K562 (cell line): ENCODE results near the gene SLC7A10. TPM values are rescaled to one million over a fixed set of nuclear protein-coding genes. Genes with fewer than 3 reads are reported as not detected.
A peak's percentile ranks its signal among the peaks of the same experiment; 100 is the strongest.

Source experiments
- ATAC-seq: fragments of 200-7000 bp; cut with Tn5 transposase; 3 replicates; pipeline ENCODE4 v1.9.1; 2020; ENCODE audit warnings: moderate library complexity
- BruUV-seq: library from RNA; stranded (reverse); fragments of 400-500 nt; replicated peaks from 2 replicates; lab custom pipeline; 2021; lab: Mats Ljungman, UMichigan
- CTCF ChIA-PET: fragments of 300-600 bp; formaldehyde crosslinking; extraction: SDS; loops from one replicate; lab custom pipeline; 2021; ENCODE audit warnings: low intra/inter-chr PET ratio; lab: Yijun Ruan, JAX
- POLR2A ChIA-PET: fragments of 300-600, 350-650 bp; sonication (Branson Sonifier 250); formaldehyde crosslinking; extraction: SDS; loops from one replicate; lab custom pipeline; 2021; ENCODE audit warnings: antibody characterized with exemption, inconsistent platforms; lab: Yijun Ruan, JAX
- DNase-seq, 4 experiments: peaks; one replicate each; pipeline versions ENCODE4 v3.0.0 to v3.0.0-alpha.2; 2011 to 2018; ENCODE audit warnings: low spot score in 3 of 4, mixed read lengths in 3 of 4; ENCODE audit errors: extremely low read depth in 1 of 4
- FAIRE-seq: peaks from 2 replicates; lab custom pipeline; 2011; peaks lifted over from hg19 to GRCh38; lab: Jason Lieb, UNC
- H2AFZ ChIP-seq: 2 replicates; pipeline ENCODE4 v1.6.0; 2011; ENCODE audit warnings: low read depth, low read length, control low read depth, inconsistent platforms
- H3K27ac ChIP-seq: fragments of 200-600 bp; 3 replicates; pipeline ENCODE4 v1.8.0; 2011; ENCODE audit warnings: low read depth, mild to moderate bottlenecking, control low read depth, inconsistent platforms, low read length, moderate library complexity, mixed read lengths; ENCODE audit errors: extremely low read depth
- H3K27me3 ChIP-seq, 2 experiments: fragments of 300-600 bp in 1 of 2; 2 replicates in 1 of 2; 3 replicates in 1 of 2; pipeline versions ENCODE4 v1.6.0 to v1.8.0; 2011; ENCODE audit warnings: inconsistent platforms in 2 of 2, low read length in 2 of 2, mild to moderate bottlenecking in 1 of 2, mixed read lengths in 1 of 2, moderate library complexity in 1 of 2; ENCODE audit not compliant: control insufficient read depth in 2 of 2, insufficient read depth in 2 of 2
- H3K36me3 ChIP-seq: fragments of 300-600 bp; 3 replicates; pipeline ENCODE4 v1.8.0; 2011; ENCODE audit warnings: mild to moderate bottlenecking, low read length, inconsistent platforms; ENCODE audit not compliant: control insufficient read depth, insufficient read depth
- H3K4me1 ChIP-seq, 2 experiments: fragments of 200-600 bp in 1 of 2; replicated peaks in 1 of 2; 2 replicates in 1 of 2; 3 replicates in 1 of 2; pipeline versions ENCODE4 v1.5.1 to v1.8.0; 2011; ENCODE audit warnings: inconsistent platforms in 2 of 2, low read length in 2 of 2, mild to moderate bottlenecking in 1 of 2, mixed read lengths in 1 of 2, moderate library complexity in 1 of 2; ENCODE audit not compliant: control insufficient read depth in 2 of 2, insufficient read depth in 2 of 2
- H3K4me2 ChIP-seq: 2 replicates; pipeline ENCODE4 v1.6.1; 2011; ENCODE audit warnings: low read length, control low read depth, inconsistent platforms, mixed read lengths; ENCODE audit not compliant: insufficient read depth
- H3K4me3 ChIP-seq: fragments of 200-600 bp; sonication (generic), shearing (Covaris generic); 2 replicates; pipeline ENCODE4 v1.5.1; 2016; ENCODE audit warnings: control low read depth, inconsistent platforms
- H3K79me2 ChIP-seq: fragments of 200-600 bp; 3 replicates; pipeline ENCODE4 v1.8.0; 2011; ENCODE audit warnings: low read length, inconsistent platforms; ENCODE audit not compliant: control insufficient read depth, insufficient read depth
- H3K9ac ChIP-seq, 2 experiments: 2 replicates each; pipeline versions ENCODE4 v1.6.0 to v1.6.1; 2011; ENCODE audit warnings: low read depth in 2 of 2, low read length in 2 of 2, control low read depth in 1 of 2, inconsistent platforms in 1 of 2, mild to moderate bottlenecking in 1 of 2, mixed read lengths in 1 of 2; ENCODE audit not compliant: insufficient read depth in 1 of 2
- H3K9me1 ChIP-seq: one replicate; pipeline ENCODE4 v1.6.0; 2011; ENCODE audit warnings: inconsistent platforms, mild to moderate bottlenecking, low read length, moderate library complexity; ENCODE audit not compliant: control insufficient read depth, insufficient read depth
- H3K9me3 ChIP-seq: replicated peaks from 2 replicates; pipeline ENCODE4 v1.5.1; 2011; ENCODE audit warnings: low read depth, low read length, inconsistent platforms; ENCODE audit not compliant: control insufficient read depth, insufficient read depth
- H4K20me1 ChIP-seq: replicated peaks from 2 replicates; pipeline ENCODE4 v1.6.1; 2011; ENCODE audit warnings: low read length, inconsistent platforms, mixed read lengths; ENCODE audit not compliant: control insufficient read depth, insufficient read depth
- CTCF ChIP-seq, 3 experiments: IDR thresholded peaks in 2 of 3; conservative IDR thresholded peaks in 1 of 3; 2 replicates each; pipeline ENCODE4 v1.5.1; 2011 to 2012; ENCODE audit warnings: low read length in 3 of 3, mild to moderate bottlenecking in 3 of 3, control low read depth in 2 of 3, improper control_type of control experiment in 1 of 3, inconsistent platforms in 1 of 3, low read depth in 1 of 3, mixed read lengths in 1 of 3, moderate library complexity in 1 of 3; ENCODE audit not compliant: insufficient read depth in 2 of 3
- RAD21 ChIP-seq, 2 experiments: fragments of 250-450 bp in 1 of 2; fragments of 450-650 bp in 1 of 2; sonication (Bioruptor Pico) in 1 of 2; formaldehyde crosslinking in 1 of 2; IDR thresholded peaks in 1 of 2; conservative IDR thresholded peaks in 1 of 2; 2 replicates each; pipeline versions ENCODE4 v1.4.0 to v1.8.0; 2020 to 2022; ENCODE audit warnings: mild to moderate bottlenecking in 2 of 2, moderate library complexity in 1 of 2
- TAF15 ChIP-seq: fragments of 200-400 bp; formaldehyde crosslinking; IDR thresholded peaks from 2 replicates; pipeline ENCODE4 v1.6.1; 2017; ENCODE audit warnings: mild to moderate bottlenecking, low read depth, low read length, moderate library complexity
- WGBS: fragments of 100-300 bp; shearing (Covaris generic); methylation state at CpG from one replicate; pipeline ENCODE4 v1.1.6; 2016; ENCODE audit warnings: low coverage, mixed read lengths; ENCODE audit not compliant: insufficient coverage; ENCODE audit errors: missing lambda C conversion rate; 5-methylcytosine and 5-hydroxymethylcytosine counted together
- in situ Hi-C: fragments of 300-500 bp; cut with MboI; formaldehyde crosslinking; loops from 4 replicates; pipeline ENCODE4 v1.15.0; 2018; ENCODE audit warnings: inconsistent platforms, mixed read lengths
- intact Hi-C: fragments of 100-400 bp; cut with micrococcal nuclease; formaldehyde crosslinking; loops from 2 replicates; pipeline ENCODE4 v1.14.2; 2022
- polyA plus RNA-seq, 8 experiments: library from polyadenylated mRNA; depleted of rRNA in 4 of 8; stranded (reverse) in 5 of 8; unstranded in 3 of 8; fragments of >200 nt; fragmentation: Nextera tagmentation in 2 of 8; fragmentation: Illumina TruSeq in 1 of 8; extraction: Ambion mirVana in 2 of 8; extraction: Trizol in 1 of 8; gene quantifications; 2 replicates each; pipeline versions ENCODE4 v1.2.1 to v1.2.3, GENCODE V29; 2011 to 2014; ENCODE audit warnings: inconsistent platforms in 1 of 8, missing spikeins in 1 of 8
- total RNA-seq, 7 experiments: library from RNA; depleted of rRNA in 6 of 7; stranded (reverse); fragments of >200 nt in 6 of 7; fragmentation: Illumina TruSeq in 2 of 7; extraction: Trizol in 2 of 7; gene quantifications; 2 replicates each; pipeline versions ENCODE4 v1.2.1 to v1.2.3, GENCODE V29; 2011 to 2021; ENCODE audit warnings: low replicate concordance in 1 of 7

SLC7A10 gene
- total and polyA plus RNA-seq, 9 of the 15 experiments (the other 6 are each of a cell fraction or from before 2014, with no cell fraction given), result 0.07 TPM; not detected in 8

GRCh38 chr19:33208904-33209849 is 16.5 kb downstream of the SLC7A10 start:
- Histone ChIP-seq H3K27ac (no peak overlapping the region), H3K9me3 (no peaks in the 10 kb centered on the region), H3K4me3 (no peak overlapping the region), H2AFZ (no peak overlapping the region), H3K9me1 (no peaks in the 10 kb centered on the region), H3K9ac (no peak overlapping the region), H3K79me2 (no peaks in the 10 kb centered on the region), H3K36me3 (no peaks in the 10 kb centered on the region), H4K20me1 (peaks cover 3% of the 10 kb centered on the region), H3K4me1 (peaks cover 0 to 37% of the 10 kb centered on the region in 2 experiments; a peak in 2 of 5 replicates), H3K27me3 (peaks cover 14 to 87% of the 10 kb centered on the region in 2 experiments; a peak in 4 of 5 replicates), H3K4me2 (no peak overlapping the region)
- in situ Hi-C loops, result no loop called here
- DNase-seq (peak in 1 of 4 experiments; percentile 18), FAIRE-seq (no peak), ATAC-seq (peak; percentile 46; the same call in 2 of the 3 replicates)
- CTCF ChIA-PET, result interaction anchor here (1.2 kb wide), 1 partner anchor 84 kb away, joined by 8 read pairs; no protein-coding TSS in a partner anchor
- intact Hi-C loops, result no loop called here
- BruUV-seq, result no TSS peak
- POLR2A ChIA-PET, result no interaction called here
- peak; percentile 25 to 29 (median 29); a peak in 3 of 6 replicates for TF ChIP-seq CTCF (IDR thresholded peaks at IDR 0.05 in 2 of 3, conservative IDR thresholded peaks at IDR 0.05 in 1 of 3; ENCODE audit: insufficient read depth in 2 of 3, low read depth in 1 of 3, low read length in 3 of 3)
- TF ChIP-seq RAD21 (CRISPR knock-in tag; conservative IDR thresholded peaks at IDR 0.05 in 1 of 2, IDR thresholded peaks at IDR 0.05 in 1 of 2), result peak in 1 of 2 experiments; percentile 33; a peak in 2 of 4 replicates
- TF ChIP-seq TAF15, result no peak
- WGBS, result 5% methylated on average over 21 of the region's 24 CpGs
